Measurements from ENCODE around the gene ASRGL1.

GRCh38 chr11:62438641-62439040, 101.4 kb downstream of the ASRGL1 start:
- TF ChIP-seq POLR2A (IDR thresholded peaks at IDR 0.05; ENCODE audit: insufficient read depth in 1 of 2, low read depth in 2 of 2, low read length in 2 of 2), result no peak
- no peak for TF ChIP-seq HOXA7 (CRISPR knock-in tag; IDR thresholded peaks at IDR 0.05)
- no peak for TF ChIP-seq CTCF (CRISPR knock-in tag; IDR thresholded peaks at IDR 0.05)

Data from HepG2 (cell line).